GM08714 (cell line): ENCODE data around the gene NELFE.
"Not testable (repeated sequence)": the region's sequence is repeated elsewhere in the genome, so short reads cannot be mapped to it uniquely, and the experiment has no call there.

Experiments
- H3K4me3 ChIP-seq: fragments of 200-500 bp; sonication (Bioruptor generic); 2 replicates; pipeline ENCODE4 v1.5.1; 2014; ENCODE audit warnings: mild to moderate bottlenecking, low read length, inconsistent platforms
- ZNF274 ChIP-seq: IDR thresholded peaks from 2 replicates; pipeline ENCODE4 v1.6.1; 2012; ENCODE audit warnings: mild to moderate bottlenecking, low read depth, low read length

The NELFE gene

DNA sequence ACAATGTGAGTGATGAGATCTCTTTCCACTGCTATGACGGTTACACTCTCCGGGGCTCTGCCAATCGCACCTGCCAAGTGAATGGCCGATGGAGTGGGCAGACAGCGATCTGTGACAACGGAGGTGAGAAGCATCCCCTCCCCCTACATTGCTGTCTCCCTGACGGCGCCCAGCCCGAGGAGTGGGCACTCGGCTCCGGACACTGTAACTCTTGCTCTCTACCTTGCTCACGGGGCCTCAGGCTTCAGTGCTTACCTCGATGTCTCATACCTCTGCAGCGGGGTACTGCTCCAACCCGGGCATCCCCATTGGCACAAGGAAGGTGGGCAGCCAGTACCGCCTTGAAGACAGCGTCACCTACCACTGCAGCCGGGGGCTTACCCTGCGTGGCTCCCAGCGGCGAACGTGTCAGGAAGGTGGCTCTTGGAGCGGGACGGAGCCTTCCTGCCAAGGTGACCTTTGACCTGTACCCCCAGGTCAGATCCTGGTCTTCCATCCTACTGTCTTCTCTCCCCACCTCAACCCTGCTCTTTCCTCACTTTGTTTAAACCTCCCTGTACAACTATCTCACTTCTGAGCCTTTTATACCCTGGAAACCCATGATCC lies 11.6 kb downstream of the NELFE start:
- H3K4me3 ChIP-seq: no peak overlapping the region
- no peak for TF ChIP-seq ZNF274

DNA sequence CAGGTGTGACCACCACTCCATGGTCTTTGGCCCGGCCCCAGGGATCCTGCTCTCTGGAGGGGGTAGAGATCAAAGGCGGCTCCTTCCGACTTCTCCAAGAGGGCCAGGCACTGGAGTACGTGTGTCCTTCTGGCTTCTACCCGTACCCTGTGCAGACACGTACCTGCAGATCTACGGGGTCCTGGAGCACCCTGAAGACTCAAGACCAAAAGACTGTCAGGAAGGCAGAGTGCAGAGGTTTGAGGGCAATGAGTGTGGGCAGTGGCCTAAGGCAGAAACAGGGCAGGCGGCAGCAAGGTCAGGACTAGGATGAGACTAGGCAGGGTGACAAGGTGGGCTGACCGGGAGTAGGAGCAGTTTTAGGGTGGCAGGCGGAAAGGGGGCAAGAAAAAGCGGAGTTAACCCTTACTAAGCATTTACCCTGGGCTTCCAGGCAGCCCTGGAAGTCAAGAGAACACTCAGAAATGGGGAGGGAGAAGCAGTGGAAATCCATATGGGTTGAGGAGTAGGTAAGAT lies 12.3 kb downstream of the NELFE start:
- TF ChIP-seq ZNF274: no peak
- H3K4me3 ChIP-seq: no peak overlapping the region

DNA sequence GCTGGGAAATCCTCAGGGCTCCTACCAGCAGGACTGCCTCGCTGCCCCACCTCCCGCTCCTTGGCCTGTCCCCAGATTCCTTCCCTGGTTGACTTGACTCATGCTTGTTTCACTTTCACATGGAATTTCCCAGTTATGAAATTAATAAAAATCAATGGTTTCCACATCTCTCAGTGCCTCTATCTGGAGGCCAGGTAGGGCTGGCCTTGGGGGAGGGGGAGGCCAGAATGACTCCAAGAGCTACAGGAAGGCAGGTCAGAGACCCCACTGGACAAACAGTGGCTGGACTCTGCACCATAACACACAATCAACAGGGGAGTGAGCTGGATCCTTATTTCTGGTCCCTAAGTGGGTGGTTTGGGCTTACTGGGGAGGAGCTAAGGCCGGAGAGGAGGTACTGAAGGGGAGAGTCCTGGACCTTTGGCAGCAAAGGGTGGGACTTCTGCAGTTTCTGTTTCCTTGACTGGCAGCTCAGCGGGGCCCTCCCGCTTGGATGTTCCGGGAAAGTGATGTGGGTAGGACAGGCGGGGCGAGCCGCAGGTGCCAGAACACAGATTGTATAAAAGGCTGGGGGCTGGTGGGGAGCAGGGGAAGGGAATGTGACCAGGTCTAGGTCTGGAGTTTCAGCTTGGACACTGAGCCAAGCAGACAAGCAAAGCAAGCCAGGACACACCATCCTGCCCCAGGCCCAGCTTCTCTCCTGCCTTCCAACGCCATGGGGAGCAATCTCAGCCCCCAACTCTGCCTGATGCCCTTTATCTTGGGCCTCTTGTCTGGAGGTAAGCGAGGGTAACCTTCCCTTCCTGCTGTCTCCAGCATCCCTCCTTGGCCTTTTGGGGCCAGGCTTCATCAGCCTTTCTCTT lies 13.0 kb downstream of the NELFE start, which contains the start of gene CFB:
Gene CFB (plus strand): TSS at position 589 of the 863 bp plus-strand sequence. CDS start 127 bp downstream, at position 716.
- H3K4me3 ChIP-seq: no peak within 1 kb of the TSS
- TF ChIP-seq ZNF274: no peak

DNA sequence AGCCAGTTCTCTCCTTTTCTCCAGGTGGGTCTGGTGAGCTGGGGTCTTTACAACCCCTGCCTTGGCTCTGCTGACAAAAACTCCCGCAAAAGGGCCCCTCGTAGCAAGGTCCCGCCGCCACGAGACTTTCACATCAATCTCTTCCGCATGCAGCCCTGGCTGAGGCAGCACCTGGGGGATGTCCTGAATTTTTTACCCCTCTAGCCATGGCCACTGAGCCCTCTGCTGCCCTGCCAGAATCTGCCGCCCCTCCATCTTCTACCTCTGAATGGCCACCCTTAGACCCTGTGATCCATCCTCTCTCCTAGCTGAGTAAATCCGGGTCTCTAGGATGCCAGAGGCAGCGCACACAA lies 13.6 kb downstream of the NELFE start:
- no peak for TF ChIP-seq ZNF274
- H3K4me3 ChIP-seq: no peak overlapping the region

DNA sequence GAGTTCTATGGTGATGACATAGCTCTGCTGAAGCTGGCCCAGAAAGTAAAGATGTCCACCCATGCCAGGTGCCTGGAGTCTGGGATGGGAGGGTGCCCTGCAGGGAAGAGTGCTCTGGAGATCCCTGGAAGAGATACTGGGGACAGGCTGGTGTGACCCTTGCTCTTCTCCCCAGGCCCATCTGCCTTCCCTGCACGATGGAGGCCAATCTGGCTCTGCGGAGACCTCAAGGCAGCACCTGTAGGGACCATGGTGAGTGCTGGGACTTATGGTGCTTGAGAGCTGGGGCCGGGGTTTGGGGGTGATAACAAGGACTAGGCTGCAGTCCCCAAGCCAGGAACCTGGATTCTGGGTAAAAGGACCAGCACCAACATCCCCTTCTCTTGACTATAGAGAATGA lies 15.0 kb downstream of the NELFE start:
- no peak overlapping the region for H3K4me3 ChIP-seq
- no peak for TF ChIP-seq ZNF274

DNA sequence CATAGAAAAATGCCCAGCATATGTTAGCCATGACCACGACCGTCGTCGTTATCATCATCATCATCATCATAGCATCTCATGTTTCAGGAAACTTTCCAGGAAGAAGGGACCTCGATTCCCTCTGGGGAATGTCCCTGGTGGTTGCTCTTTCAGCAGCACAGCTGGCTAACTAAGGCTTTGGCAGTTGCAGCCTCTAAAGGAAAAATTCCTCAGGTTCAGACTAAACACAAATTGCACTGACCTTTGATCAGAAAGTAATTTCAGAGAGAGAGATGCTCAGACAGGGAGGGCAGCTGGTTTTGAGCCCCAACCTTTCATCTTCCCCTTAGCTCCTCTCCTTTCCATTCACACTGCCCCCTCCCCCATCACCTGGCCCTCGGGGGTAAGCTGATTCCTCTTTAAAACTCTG lies 18.5 kb downstream of the NELFE start:
- TF ChIP-seq ZNF274: no peak
- H3K4me3 ChIP-seq: no peak overlapping the region

DNA sequence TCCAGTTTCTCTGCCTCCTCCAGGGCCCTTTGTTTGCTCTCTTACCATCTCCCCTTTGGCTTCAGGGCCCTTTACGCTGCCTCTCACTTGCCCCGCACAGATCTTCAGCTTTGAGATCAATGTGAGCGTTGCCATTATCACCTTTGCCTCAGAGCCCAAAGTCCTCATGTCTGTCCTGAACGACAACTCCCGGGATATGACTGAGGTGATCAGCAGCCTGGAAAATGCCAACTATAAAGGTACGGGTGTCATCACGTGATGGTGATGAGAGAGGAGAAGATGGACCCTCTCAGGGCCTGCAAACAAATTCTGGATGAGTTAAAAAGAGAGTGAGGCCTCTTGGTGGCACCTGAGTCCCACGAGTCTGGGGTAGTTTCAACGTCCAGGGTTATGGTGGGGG lies 22.9 kb downstream of the NELFE start:
- no peak overlapping the region for H3K4me3 ChIP-seq
- TF ChIP-seq ZNF274: no peak

DNA sequence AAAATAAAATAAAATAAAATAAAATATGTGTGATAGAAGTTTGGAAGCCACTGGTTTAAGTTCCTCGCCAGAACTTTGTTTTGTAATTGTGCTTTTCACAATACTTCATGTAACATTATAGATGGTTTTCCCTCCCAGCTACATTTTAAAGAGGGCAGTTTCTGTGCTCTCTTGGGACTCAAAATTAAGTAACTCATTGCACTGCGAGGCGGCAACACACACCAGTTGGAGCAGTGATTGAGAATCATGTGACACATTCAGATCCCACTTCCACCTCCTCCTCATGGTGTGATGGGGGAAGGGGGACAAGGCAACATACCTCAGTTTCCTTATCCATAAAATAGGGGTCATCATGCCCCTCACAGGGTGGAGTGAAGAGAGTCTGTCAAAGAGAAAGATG lies 23.8 kb downstream of the NELFE start:
- H3K4me3 ChIP-seq: no peak overlapping the region
- TF ChIP-seq ZNF274: no peak

DNA sequence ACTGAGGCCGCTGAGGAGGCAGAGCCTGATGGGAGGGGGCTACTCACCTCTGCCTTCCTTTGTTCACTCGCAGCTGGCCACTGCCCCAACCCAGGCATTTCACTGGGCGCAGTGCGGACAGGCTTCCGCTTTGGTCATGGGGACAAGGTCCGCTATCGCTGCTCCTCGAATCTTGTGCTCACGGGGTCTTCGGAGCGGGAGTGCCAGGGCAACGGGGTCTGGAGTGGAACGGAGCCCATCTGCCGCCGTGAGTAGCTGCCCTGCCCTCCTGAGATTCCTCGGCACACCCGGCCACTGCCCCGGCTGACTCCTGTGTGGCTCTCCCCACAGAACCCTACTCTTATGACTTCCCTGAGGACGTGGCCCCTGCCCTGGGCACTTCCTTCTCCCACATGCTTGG lies 25.2 kb downstream of the NELFE start:
- no peak for TF ChIP-seq ZNF274
- no peak overlapping the region for H3K4me3 ChIP-seq

DNA sequence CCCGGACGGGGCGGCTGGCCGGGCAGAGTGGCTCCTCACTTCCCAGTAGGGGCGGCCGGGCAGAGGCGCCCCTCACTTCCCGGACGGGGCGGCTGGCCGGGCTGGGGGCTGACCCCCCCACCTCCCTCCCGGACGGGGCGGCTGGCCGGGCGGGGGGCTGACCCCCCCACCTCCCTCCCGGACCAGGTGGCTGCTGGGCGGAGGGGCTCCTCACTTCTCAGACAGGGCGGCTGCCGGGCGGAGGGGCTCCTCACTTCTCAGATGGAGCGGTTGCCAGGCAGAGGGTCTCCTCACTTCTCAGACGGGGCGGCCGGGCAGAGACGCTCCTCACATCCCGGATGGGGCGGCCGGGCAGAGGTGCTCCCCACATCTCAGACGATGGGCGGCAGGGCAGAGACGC lies 26.6 kb downstream of the NELFE start:
- not testable (repeated sequence) for H3K4me3 ChIP-seq

DNA sequence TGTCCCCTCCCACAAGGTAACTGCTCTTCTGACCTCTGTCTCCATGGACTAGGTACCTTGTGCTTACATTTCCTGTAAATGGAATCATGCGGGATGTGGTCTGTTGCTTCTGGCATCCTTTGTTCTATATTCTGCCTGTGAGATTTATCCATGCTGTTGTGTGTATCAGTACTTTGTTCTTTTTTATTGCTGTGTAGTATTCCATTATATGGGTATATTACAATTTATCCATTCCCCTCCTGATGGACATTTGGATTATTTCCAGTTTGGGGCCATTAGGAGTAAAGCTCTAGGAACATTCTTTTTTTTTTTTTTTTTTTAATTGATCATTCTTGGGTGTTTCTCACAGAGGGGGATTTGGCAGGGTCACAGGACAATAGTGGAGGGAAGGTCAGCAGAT lies 27.8 kb downstream of the NELFE start:
- TF ChIP-seq ZNF274: no peak
- H3K4me3 ChIP-seq: no peak overlapping the region

DNA sequence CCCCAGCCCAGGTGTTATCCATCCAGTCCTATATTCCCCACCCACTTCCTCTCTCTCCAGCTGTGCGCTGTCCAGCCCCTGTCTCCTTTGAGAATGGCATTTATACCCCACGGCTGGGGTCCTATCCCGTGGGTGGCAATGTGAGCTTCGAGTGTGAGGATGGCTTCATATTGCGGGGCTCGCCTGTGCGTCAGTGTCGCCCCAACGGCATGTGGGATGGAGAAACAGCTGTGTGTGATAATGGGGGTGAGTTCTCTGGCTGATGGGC lies 30.2 kb downstream of the NELFE start:
- no peak for TF ChIP-seq ZNF274
- H3K4me3 ChIP-seq: no peak overlapping the region

DNA sequence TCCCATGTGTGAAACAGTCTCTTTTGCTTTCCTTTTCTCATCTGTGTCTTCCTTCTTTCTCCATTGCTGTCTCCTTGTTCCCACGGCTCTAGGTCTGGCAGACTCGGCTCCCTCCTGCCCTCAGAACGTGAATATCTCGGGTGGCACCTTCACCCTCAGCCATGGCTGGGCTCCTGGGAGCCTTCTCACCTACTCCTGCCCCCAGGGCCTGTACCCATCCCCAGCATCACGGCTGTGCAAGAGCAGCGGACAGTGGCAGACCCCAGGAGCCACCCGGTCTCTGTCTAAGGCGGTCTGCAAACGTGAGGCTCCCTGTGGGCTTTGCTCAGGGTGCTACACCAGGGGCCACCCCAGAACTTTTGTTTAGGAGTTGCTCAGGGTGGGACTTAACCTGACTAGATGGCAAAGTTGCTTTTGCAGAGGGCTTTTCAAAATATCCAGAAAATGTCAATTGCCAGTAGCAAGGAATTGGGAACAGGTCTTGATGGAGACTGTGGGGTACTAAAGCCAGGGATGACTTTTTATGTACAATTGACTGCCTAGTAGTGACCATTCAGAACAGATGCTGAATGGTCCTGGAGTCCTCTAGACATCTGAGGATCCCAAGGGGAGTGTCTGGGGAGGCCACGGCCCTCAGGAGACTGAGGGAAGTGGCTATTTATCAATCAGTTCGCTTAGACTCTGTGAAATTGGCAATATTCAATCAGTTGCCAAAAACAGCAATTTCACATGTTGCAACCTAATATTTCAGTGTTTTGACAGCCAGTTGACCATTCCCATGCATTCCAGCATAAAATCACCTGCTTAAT lies 30.7 kb downstream of the NELFE start:
- H3K4me3 ChIP-seq: no peak overlapping the region
- no peak for TF ChIP-seq ZNF274

DNA sequence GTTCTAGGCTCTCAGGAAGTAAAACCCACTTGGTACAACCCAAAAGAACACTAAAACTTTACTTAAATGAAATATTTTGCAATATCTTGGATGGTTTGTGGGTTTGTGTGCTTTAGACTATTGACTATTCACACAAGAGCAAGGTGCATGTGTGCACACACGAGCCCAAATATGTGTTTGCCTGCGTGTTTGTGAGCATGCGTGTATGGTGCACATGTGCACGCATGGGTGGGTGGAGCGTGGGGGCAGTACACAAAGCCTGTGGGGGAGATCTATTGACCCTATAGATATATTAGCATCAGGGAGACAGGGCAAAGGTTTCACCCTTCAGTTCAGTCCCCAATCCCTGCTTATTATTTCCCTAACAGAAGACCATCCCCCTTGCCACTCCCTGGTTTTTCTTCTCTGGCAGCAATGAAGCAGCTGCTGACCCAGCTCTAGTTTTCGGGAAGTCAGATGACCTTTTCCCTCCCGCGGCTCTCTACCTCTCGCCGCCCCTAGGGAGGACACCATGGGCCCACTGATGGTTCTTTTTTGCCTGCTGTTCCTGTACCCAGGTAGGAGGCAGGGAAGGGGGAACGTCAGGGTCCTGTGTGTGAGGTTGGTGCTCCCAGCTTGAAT lies 31.4 kb downstream of the NELFE start, which contains the start of gene C2:
Gene C2 (plus strand): TSS at position 476 of the 621 bp plus-strand sequence. CDS start 36 bp downstream, at position 512.
- TF ChIP-seq ZNF274: no peak
- no peak within 1 kb of the TSS for H3K4me3 ChIP-seq
